ENCODE data around the gene RPL13A.
"Not testable (repeated sequence)": the region's sequence is repeated elsewhere in the genome, so short reads cannot be mapped to it uniquely, and the experiment has no call there.

RPL13A gene

DNA sequence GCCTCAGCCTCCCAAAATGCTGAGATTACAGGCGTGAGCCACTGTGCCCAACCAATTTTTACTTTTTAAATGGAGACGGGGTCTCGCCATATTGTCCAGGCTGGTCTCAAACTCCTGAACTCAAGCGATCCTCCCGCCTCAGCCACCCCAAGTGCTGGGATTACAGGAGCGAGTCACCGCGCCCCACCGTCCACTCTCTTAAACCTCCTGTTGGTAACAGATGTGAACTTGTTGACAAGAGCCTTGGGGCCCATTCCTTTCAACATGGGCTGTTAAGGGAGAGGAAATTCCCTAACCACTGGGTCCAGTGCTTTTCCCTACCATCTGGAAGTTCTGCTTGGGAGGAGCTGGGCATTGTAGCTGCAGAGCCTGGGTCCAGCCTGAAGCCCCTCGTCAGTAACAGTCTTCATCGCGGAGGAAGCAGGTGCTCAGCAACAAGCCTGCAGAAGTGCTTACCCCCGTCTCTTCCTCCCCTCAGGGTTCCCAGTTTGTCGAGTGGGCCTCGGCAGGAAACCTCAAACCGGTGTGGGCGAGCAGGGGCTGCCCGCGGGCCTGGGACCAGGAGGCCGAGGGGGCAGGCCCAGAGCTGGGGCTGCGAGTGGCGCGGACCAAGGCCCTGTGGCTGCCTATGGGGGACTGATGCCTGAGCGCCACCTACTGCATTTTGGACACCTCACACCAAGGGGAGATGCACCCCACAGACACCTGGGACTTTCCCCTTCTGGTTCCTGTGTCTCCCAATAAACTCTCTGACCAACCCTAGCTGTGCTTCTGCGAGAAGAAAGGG lies 17.4 kb upstream of the RPL13A start:
- ATAC-seq (peak; percentile 79), DNase-seq (peak; percentile 92 to 96)
- H3K4me3 Mint-ChIP-seq, result peak overlapping the region; percentile 65 to 80
- no peaks in the 10 kb centered on the region for H3K9me3 Mint-ChIP-seq
- H3K4me1 Mint-ChIP-seq, result peaks cover 67% of the 10 kb centered on the region
- H3K27ac Mint-ChIP-seq, result peak overlapping the region; percentile 67 to 78
- no peaks in the 10 kb centered on the region for H3K27me3 Mint-ChIP-seq

DNA sequence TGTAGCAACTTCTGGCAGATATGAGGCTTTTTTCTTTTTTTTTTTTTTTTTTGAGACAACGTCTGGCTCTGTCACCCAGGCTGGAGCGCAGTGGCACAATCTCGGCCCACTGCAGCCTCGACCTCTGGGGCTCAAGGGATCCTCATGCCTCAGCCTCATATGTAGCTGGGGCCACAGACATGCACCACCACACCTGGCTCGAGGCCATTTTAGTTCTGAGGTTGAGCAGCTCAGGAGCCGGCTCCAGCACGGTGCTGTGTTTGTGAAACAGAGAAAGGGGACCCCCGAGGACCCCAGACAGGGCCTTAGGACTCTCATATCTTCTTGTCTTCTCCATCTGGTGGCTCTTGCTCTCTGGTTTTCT lies 16.8 kb upstream of the RPL13A start:
- Mint-ChIP-seq H3K27me3 (no peaks in the 10 kb centered on the region), H3K4me3 (peak overlapping the region; percentile 65 to 80), H3K27ac (peak overlapping the region in 1 of 2 donors; percentile 62), H3K4me1 (peaks cover 67% of the 10 kb centered on the region), H3K9me3 (no peaks in the 10 kb centered on the region)
- DNase-seq (no peak), ATAC-seq (no peak)

DNA sequence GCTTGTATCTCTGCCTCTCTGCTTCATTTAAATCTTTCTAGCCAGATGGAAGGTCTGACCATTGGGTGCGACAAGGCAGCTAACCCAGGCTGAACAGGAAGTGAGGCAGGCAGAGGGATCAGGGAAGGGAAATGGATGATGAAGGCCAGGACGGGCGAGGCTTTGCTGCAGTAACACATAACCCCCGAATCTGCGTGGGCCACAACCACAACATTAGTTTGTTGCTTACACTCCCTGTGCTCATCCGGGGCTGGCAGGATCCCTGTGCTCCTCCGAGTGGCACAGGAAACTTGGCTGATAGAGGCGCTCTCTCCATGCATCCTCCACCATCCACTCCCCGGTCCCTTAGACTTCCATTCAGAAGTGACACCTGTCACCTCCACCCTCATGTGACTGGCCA lies 14.5 kb upstream of the RPL13A start:
- no peaks in the 10 kb centered on the region for H3K27me3 Mint-ChIP-seq
- peak overlapping the region in 1 of 2 donors; percentile 81 for H3K27ac Mint-ChIP-seq
- DNase-seq, result no peak
- peaks cover 82% of the 10 kb centered on the region for H3K4me1 Mint-ChIP-seq
- H3K9me3 Mint-ChIP-seq, result no peaks in the 10 kb centered on the region
- no peak for ATAC-seq
- H3K4me3 Mint-ChIP-seq, result peak overlapping the region; percentile 94 to 99

DNA sequence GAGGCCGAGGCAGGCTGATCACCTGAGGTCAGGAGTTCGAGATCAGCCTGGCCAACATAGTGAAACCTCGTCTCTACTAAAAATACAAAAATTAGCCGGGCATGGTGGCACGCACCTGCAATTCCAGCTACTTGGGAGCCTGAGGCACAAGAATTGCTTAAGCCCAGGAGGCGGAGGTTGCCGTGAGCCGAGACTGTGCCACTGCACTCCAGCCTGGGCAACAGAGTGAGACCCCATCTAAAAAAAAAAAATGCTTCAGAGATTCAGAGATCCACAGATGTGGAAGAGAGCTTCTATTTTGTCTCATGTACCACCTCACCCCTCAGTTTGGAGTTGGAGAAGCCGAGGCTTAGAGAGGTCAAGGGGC lies 13.9 kb upstream of the RPL13A start:
- peak overlapping the region; percentile 55 to 97 for H3K27ac Mint-ChIP-seq
- not testable (repeated sequence) for DNase-seq, H3K9me3 Mint-ChIP-seq, ATAC-seq, H3K27me3 Mint-ChIP-seq
- H3K4me1 Mint-ChIP-seq, result peaks cover 79% of the 10 kb centered on the region
- peak overlapping the region; percentile 94 to 99 for H3K4me3 Mint-ChIP-seq

DNA sequence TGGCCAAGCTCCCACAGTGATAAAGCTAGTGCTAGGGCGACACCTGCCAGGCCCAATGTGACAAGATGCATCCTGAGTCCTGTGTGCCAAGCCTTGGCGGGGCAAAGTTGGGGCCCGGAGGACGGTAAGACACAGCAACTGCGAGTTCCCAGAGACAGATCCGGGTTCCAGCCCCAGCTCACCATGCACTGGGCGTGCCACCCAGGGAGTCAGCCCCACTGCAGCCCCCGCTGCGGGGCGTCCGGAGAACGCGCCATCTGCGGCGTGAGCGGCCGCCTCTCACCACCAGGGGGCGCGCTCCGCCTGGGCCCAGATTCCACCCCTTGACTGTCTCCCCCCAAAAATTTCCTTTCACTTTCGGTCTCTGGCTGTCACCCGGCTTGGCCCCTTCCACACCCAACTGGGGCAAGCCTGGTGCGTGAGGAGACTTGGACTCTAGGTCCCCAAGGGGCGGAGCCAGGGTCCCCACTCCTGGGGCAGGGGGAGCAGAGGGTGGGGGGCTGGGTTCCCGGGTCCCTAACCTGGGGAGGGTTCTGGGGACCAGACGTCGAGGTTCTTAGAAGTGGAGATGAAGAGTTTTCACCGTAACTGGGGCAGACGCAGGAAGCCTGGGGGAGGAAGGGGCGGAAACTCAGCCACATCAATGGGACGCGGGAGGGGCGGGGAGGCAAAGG lies 13.4 kb upstream of the RPL13A start, which contains the start of gene FLT3LG:
Gene FLT3LG, plus strand, starts transcription at position 348 of the 674 bp plus-strand sequence. CDS start 425 bp downstream, outside the sequence.
- H3K4me3 Mint-ChIP-seq, result peak within 1 kb of the TSS; percentile 94 to 99
- peak; percentile 63 for ATAC-seq
- peak within 1 kb of the TSS; percentile 94 to 97 for H3K27ac Mint-ChIP-seq
- peak; percentile 92 to 95 for DNase-seq
- H3K9me3 Mint-ChIP-seq, result no peaks in the 10 kb centered on the region
- H3K27me3 Mint-ChIP-seq, result no peaks in the 10 kb centered on the region
- H3K4me1 Mint-ChIP-seq, result peaks cover 79% of the 10 kb centered on the region

DNA sequence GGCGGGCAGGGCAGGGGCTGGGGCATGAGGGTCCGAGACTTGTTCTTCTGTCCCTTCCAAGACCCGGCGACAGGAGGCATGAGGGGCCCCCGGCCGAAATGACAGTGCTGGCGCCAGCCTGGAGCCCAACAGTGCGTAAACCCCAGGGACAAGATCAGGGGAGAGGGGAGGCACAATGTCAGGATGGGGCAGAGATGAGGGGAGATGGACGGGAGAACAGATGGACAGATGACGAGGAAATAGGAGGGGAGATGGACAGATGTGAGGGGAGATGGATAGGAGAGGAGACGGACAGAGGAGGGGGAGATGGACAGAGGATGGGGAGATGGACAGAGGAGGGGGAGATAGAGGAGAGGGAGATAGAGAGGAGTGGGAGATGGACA lies 12.9 kb upstream of the RPL13A start:
- H3K4me3 Mint-ChIP-seq, result peak overlapping the region; percentile 94 to 99
- H3K27ac Mint-ChIP-seq, result peak overlapping the region; percentile 94

DNA sequence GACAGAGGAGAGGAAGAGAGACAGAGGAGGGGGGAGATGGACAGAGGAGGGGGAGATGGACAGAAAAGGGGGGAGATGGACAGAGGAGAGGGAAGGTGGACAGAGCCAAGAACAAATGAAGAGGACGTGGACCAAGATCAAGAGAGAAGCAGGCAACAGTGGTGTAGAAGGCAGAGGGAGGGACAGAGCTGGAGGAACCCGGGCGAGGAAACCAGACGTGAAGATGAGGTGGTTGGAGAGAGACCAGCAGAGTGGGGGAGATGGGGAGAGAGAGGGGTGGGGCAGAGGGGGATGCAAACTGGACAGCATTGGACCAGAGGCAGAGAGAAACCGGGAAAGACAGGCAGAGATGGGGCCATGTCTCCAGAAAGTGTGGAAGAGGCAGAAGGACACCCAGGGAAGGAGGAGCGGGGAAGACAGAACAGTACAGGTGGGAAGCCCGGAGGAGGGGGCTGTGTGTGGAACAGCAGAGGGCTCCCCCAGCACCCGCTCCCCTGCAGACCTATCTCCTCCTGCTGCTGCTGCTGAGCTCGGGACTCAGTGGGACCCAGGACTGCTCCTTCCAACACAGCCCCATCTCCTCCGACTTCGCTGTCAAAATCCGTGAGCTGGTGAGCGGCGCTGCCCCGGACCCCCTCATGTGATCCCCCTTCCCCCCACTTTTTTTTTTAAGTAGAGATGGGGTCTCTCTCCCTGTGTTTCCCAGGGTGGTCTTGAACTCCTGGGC lies 12.1 kb upstream of the RPL13A start:
- ATAC-seq, result peak; percentile 12
- Mint-ChIP-seq H3K4me1 (peaks cover 77% of the 10 kb centered on the region), H3K4me3 (peak overlapping the region; percentile 94 to 99), H3K27ac (peak overlapping the region; percentile 94 to 96), H3K9me3 (no peaks in the 10 kb centered on the region), H3K27me3 (no peaks in the 10 kb centered on the region)
- DNase-seq, result peak in 1 of 2 donors; percentile 45

More for the DNA sequence above, 12.9 kb upstream of the RPL13A start:
- ATAC-seq, result no peak
- Mint-ChIP-seq H3K4me1 (peaks cover 77% of the 10 kb centered on the region), H3K9me3 (no peaks in the 10 kb centered on the region), H3K27me3 (no peaks in the 10 kb centered on the region)
- no peak for DNase-seq

DNA sequence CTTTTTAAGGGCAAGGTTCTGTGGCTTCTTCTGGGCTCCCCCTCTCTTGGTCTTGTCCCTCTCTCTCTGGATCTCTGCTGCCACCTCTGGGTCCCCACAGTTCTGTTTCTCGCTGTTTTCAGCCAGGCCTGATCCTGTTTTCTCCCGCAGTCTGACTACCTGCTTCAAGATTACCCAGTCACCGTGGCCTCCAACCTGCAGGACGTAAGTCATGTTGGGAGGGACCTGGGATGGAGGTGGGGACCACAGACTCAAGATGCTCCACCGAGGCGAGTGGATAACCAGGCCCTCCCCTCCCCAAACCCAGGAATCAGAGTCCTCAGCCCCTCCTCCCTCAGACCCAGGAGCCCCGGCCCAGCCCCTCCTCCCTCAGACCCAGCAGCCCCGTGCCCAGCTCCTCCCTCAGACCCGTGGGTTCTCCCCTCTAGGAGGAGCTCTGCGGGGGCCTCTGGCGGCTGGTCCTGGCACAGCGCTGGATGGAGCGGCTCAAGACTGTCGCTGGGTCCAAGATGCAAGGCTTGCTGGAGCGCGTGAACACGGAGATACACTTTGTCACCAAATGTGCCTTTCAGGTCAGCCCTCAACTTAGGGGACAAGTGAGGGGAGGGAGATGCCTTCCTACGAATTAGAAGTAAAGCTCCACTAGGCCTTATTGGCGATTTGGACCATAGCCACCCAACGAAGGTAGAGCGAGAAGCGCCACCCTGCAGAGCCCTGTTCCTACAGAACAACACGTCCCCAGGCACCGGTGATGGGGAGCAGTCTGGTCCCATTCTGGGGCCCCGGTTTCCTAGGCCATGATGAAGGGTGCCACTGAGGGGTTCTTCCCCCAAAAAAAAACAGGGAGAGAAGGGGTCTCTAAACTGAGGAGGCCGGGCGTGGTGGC lies 11.2 kb upstream of the RPL13A start:
- DNase-seq (peak; percentile 84 to 90), ATAC-seq (peak; percentile 81)
- no peaks in the 10 kb centered on the region for H3K27me3 Mint-ChIP-seq
- H3K9me3 Mint-ChIP-seq, result no peaks in the 10 kb centered on the region
- H3K27ac Mint-ChIP-seq, result peak overlapping the region; percentile 94 to 96
- H3K4me1 Mint-ChIP-seq, result peaks cover 77% of the 10 kb centered on the region
- peak overlapping the region; percentile 94 to 99 for H3K4me3 Mint-ChIP-seq

DNA sequence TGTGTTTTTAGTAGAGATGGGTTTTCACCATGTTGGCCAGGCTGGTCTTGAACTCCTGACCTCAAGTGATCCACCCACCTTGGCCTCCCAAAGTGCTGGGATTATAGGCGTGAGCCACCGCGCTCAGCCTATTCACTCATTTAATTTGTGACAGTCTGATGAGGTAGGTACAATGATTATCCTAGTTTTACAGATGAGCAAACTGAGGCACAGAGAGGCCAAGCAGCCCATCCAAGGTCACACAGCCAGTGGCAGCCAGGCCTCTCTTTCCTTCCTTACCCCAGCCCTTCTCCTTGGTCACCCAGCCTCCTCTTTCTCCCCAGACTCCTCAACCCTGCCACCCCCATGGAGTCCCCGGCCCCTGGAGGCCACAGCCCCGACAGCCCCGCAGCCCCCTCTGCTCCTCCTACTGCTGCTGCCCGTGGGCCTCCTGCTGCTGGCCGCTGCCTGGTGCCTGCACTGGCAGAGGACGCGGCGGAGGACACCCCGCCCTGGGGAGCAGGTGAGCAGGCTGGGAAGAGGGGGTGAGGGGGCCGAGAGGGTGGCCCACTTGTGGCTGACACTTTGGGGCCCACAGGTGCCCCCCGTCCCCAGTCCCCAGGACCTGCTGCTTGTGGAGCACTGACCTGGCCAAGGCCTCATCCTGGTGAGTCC lies 7.3 kb upstream of the RPL13A start:
- ATAC-seq (no peak), DNase-seq (no peak)
- Mint-ChIP-seq H3K4me1 (peaks cover 68% of the 10 kb centered on the region), H3K27ac (peak overlapping the region in 1 of 2 donors; percentile 88), H3K9me3 (no peaks in the 10 kb centered on the region), H3K4me3 (no peak overlapping the region), H3K27me3 (no peaks in the 10 kb centered on the region)

DNA sequence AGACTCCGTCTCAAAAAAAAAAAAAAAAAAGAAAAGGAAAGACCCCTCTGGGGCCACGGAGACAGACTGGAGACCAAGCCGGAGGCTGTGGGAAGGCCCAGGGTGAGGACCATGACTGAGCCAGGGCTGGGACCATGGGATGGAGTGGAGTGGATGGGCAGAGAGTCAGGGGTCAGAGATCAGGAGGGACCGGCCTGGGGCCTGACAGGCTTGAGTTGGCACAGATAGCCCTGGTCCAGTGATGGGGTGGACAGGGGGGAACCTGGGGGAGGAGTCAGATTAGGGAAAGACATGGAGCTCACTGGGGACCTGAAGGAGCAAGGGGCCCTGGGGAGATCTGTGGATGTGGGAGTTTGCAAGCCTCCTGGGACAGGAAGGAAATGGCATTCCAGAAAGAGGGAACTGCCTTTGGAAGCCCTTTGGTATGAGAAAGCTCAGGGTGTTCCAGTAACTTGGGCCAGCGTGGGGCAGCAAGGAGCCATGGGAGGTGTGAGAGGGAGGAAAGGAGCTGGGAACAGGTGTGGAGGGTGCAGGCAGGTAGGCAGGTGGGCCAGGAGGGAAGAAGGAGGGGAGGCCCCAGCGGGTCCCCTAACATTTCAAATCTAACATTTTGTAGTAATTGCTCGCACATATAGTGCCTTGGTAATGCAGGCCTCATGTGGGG lies 6.3 kb upstream of the RPL13A start:
- H3K4me3 Mint-ChIP-seq, result no peak overlapping the region
- no peaks in the 10 kb centered on the region for H3K9me3 Mint-ChIP-seq
- ATAC-seq (no peak), DNase-seq (no peak)
- peak overlapping the region; percentile 69 to 97 for H3K27ac Mint-ChIP-seq
- H3K4me1 Mint-ChIP-seq, result peaks cover 65% of the 10 kb centered on the region
- no peaks in the 10 kb centered on the region for H3K27me3 Mint-ChIP-seq

DNA sequence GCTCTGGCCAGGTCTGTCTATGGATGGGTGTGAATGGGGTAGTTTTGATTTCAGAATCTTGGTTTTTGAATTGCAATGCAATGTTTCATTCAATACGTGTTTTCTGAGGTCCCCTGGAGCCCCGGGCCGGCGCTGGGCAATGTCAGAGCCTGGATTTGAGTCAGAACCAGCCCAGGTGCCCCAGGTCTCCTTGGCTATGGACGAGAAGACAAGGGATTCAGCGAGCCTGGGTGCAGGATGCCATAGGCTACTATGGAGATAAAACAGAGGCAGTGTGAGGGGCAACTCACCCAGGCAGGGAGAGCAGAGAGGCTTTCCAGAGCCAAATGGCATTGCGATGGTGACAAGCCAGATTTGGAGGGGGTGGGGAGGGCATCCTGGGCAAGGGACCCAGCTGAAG lies 1.2 kb upstream of the RPL13A start:
- no peaks in the 10 kb centered on the region for H3K9me3 Mint-ChIP-seq
- peak overlapping the region; percentile 91 to 95 for H3K27ac Mint-ChIP-seq
- H3K4me3 Mint-ChIP-seq, result peak overlapping the region; percentile 64 to 65
- peaks cover 71% of the 10 kb centered on the region for H3K4me1 Mint-ChIP-seq
- DNase-seq, result no peak
- no peak for ATAC-seq
- no peaks in the 10 kb centered on the region for H3K27me3 Mint-ChIP-seq

DNA sequence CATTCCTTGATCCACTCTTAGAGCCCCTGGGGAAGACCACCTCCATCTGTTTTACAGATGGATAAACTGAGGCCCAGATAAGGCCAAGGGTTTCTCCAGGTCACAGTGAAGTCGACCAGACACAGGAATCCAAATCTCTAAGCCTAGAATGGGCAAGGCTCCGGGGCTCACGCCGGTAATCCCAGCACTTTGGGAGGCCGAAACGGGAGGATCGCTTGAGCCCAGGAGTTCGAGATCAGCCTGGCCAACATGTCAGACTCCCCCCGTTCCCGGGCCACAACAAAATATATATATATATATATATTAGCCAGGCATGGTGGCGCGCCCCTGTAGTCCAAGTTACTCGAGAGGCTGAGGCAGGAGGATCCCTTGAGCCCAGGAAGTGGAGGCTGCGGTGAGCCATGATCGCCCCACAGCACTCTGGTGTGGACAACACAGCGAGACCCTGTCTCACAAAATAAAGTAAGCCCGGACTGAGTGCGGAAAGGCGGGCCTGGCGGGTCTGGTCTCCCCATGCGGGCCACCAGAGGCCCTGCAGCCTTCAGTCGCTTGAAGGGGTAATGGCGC lies 615 bp upstream of the RPL13A start:
- peak overlapping the region; percentile 98 to 100 for H3K4me3 Mint-ChIP-seq
- no peak for ATAC-seq
- peaks cover 72% of the 10 kb centered on the region for H3K4me1 Mint-ChIP-seq
- DNase-seq, result no peak
- peak overlapping the region; percentile 99 to 100 for H3K27ac Mint-ChIP-seq
- H3K9me3 Mint-ChIP-seq, result no peaks in the 10 kb centered on the region
- no peaks in the 10 kb centered on the region for H3K27me3 Mint-ChIP-seq

DNA sequence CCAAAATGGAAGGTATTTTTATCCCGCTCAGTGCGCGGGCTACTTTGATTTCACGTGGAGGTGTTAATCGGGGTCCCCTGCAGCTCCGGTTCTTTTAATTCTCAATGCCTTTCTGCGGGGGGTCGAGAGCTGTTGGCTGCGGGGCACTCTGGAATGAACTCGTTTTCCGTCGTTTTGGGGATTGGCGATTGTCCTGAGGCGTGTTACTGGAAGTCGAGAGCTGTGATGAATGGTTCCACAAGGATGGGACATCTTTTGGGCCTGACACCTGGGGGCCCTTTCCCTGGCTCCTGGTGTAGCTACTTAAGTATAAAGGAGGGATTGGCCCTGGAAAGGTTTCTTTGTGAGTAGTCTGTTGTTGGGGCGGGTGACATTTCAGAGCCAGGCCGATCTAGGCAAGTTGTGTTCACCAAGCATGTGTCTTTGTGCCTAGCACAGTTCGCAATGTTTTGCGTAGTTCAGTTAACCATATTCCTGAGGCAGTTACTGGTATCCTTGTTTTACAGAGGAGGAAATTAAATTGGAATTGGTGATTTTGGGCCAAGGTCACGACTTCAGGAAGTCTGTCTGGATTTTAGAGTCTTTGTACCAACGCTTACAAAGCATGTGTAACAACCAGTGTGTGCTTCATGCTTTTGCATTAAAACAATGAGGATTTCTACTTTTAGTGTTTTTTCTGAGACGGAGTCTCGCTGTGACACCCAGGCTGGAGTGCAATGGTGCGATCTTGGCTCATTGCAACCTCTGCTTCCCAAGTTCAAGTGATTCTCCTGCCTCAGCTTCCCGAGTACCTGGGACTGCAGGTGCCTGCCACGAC lies 846 bp downstream of the RPL13A start:
- Mint-ChIP-seq H3K4me3 (peak overlapping the region; percentile 98 to 100), H3K4me1 (peaks cover 79% of the 10 kb centered on the region), H3K9me3 (no peaks in the 10 kb centered on the region), H3K27me3 (no peaks in the 10 kb centered on the region), H3K27ac (peak overlapping the region; percentile 99 to 100)
- DNase-seq (no peak), ATAC-seq (no peak)
